GM18508 (cell line): Measurements from ENCODE around the gene RIN3.

Experiments used
- ATAC-seq: cut with Tn5 transposase; IDR thresholded peaks from one replicate; pipeline ENCODE4 v1.9.1; 2021; ENCODE audit warnings: moderate number of reproducible peaks; ENCODE audit not compliant: insufficient read depth, unreplicated experiment

RIN3 gene, protein sequence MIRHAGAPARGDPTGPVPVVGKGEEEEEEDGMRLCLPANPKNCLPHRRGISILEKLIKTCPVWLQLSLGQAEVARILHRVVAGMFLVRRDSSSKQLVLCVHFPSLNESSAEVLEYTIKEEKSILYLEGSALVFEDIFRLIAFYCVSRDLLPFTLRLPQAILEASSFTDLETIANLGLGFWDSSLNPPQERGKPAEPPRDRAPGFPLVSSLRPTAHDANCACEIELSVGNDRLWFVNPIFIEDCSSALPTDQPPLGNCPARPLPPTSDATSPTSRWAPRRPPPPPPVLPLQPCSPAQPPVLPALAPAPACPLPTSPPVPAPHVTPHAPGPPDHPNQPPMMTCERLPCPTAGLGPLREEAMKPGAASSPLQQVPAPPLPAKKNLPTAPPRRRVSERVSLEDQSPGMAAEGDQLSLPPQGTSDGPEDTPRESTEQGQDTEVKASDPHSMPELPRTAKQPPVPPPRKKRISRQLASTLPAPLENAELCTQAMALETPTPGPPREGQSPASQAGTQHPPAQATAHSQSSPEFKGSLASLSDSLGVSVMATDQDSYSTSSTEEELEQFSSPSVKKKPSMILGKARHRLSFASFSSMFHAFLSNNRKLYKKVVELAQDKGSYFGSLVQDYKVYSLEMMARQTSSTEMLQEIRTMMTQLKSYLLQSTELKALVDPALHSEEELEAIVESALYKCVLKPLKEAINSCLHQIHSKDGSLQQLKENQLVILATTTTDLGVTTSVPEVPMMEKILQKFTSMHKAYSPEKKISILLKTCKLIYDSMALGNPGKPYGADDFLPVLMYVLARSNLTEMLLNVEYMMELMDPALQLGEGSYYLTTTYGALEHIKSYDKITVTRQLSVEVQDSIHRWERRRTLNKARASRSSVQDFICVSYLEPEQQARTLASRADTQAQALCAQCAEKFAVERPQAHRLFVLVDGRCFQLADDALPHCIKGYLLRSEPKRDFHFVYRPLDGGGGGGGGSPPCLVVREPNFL

DNA sequence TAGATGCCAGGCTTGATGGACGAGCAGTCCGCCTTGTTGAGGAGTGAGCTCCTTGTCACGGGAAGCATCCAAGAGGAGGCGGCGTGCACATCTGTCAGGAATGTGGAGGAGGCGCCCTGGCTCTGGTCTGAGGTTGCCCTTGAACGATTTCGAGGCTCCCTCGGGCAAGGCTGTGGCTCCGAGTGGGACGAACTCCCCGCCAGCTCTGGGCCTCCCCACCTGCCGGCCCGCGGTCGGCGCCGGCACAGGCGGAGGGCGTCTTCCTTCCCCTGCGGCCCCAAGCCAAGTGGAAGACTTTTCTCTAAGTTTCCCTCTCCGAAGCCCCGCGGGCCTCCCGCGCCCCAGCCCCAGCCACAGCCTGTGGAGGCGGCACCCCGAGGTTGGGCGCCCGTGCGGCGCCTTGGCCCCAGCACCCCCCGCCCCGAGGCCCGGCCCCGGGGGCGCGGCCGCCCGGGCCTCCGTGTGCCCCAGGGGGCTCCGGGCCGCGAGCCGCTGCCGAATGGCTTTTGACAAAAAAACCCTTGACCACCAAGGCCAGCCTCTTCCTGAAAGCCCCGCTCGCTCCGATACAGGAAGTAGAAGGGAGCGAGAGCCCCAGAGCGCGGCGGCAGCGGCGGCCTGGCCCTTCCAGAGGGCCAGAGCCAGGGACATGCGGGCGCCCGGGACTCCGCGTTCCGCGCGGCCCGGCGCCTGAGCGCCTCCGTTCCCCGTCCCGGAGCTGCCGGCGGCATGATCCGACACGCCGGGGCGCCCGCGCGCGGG is at the start of gene RIN3:
TSS of gene RIN3 (plus strand) at position 578 of the 762 bp plus-strand sequence. CDS start at position 730, 152 bp downstream.
- ATAC-seq, result no peak

GRCh38 chr14:92464156-92464555 is 49.4 kb upstream of the RIN3 start:
- ATAC-seq, result no peak

- no peak for ATAC-seq
Observed at GRCh38 chr14:92464716-92465115, 48.9 kb upstream of the RIN3 start.

DNA sequence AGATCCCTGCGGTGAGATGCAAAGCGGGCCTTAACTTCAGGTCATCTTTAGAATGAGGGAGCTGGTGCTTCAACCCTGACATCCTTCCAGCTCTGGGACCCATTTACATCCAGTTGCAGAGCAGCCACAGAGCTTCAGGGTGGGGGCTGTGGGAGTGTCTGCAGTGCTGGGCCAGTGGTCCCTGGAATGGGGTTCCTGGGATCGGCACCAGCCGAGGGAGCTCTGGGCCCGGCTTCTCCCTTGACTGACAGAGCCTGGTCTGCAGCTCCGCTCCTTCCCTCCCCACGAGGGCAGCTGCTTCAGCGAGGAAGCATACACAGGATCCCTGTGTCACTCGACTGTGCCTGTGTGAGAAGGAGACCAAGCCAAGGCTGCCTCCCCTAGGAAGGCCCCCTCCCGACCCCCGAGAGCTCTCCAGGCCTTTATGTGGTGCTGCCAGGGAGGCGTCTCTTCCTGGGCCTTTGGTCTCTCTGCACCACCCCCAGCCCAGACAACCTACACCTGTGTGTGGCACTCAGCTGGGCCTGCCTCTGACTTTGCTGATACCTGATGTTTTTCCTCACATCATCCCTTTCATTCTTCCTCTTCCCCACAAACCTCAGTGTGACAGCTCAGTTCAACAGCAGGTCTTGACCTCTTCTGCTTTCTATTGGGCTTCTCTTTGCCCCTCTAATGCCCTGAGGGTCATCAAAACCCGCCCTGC is 48.1 kb upstream of the RIN3 start:
- no peak for ATAC-seq

DNA sequence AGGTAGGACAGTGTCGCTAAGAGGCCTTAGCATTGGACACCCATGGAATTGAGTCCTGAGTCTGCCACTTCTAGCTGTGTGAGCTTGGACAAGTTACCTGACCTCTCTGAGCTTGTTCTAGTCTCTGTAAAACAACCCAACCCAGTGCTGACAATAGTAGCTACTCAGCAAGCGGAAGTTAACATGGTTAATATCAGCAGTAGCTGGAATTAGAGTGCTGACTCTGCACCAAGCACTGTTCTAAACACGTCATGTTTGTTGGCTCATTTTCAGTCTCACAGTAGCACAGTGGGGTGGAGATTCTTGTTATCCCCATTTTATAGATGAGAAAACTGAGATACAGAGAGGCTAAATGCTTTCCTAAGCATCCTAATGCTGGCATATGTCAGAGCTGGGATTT is 47.5 kb upstream of the RIN3 start:
- no peak for ATAC-seq

- ATAC-seq, result no peak
Observed at GRCh38 chr14:92469515-92469914, 44.1 kb upstream of the RIN3 start.

- no peak for ATAC-seq
Observed at GRCh38 chr14:92470215-92470614, 43.4 kb upstream of the RIN3 start.

- ATAC-seq, result no peak
Observed at GRCh38 chr14:92470811-92471210, 42.8 kb upstream of the RIN3 start.

DNA sequence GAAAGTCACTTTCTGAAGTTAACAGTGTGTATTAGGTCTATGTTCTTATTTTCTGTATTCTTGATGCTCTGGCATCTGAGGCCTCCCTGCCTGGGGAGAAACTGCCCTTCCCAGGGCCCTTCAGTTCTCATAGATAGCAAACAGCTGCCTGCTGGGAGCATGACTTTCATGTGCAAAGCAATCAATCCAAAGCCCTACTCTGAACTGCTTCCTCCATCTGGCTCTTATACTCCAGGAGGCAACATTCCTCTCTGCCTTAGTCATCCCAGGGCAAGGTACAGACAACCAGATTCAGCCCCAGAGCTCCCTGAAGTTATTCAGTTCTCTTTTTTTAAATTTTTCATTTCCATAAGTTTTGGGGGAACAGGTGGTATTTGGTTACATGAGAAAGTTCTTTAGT is 41.7 kb upstream of the RIN3 start:
- ATAC-seq, result no peak

DNA sequence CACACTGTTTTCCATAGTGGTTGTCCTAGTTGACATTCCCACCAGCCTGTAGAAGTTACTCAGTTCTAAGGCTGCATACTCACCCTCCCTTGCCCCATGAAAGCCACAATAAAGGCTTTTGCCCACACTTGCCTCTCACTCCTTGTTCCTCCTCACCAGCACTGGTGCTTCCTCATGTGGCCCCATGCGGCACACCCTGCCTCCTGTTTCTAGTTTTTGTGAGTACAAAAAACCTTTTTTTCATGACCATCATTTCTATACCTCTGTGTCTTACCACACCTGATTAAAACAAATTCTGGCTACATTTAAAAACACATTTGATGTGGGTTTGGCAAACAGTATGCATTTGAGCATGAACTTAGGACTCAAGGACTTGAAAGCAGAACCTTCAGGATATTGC is 40.7 kb upstream of the RIN3 start:
- ATAC-seq, result no peak

GRCh38 chr14:92473261-92473968 is 40.2 kb upstream of the RIN3 start:
- ATAC-seq, result no peak

- no peak for ATAC-seq
Observed at GRCh38 chr14:92473969-92474535, 39.5 kb upstream of the RIN3 start.

DNA sequence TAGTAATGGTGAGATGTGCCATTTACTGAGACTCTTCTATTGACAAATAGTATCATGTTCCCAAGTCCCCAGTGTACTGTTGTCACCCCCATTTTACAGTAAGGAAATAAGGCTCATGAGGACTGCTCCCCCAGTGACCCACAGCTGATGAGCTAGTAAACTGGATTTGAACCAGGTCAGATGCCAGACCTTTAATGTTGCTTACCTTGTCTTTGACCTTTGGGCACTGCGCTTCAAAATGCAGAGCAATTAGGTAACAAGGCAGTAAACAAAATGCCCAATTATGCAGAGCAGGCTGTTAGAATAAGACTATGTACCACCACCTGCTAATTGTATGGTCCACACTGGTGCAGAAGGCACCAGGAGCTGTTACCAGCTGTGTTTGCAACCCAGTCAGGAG is 38.5 kb upstream of the RIN3 start:
- no peak for ATAC-seq

DNA sequence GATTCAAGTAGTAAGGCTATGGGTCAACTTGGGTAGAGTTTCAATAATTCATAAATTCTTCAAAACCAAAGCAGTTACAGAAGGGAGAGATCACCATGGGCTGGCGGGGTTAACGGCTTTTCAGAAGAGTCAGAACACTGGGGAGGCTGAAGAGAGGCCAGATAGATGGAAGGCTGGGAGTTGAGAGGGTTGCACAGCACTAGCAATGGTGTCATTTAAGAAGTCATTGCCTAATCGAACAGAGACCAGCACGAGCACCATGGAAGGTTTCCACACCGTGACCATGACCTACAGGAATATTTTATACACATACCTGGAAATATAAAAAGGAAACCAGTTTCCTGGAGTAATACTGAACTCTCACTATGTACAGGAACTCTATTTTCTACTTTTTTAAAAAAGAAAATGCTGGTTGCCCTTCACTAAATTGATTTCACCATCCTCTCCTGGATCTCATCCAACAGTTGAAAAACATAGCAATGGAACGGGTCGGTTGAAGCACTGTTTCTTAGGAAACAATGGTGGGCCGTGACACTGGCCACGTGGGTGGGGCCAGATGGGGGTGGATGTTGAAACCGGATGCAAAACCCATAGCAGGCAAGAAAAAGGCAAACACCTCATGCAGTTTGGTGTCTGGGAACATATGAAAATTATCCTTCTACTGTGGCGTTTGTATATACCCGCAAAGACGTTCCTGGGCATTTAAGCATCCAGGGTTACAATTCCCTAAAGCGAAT is 38.0 kb upstream of the RIN3 start:
- ATAC-seq, result no peak

DNA sequence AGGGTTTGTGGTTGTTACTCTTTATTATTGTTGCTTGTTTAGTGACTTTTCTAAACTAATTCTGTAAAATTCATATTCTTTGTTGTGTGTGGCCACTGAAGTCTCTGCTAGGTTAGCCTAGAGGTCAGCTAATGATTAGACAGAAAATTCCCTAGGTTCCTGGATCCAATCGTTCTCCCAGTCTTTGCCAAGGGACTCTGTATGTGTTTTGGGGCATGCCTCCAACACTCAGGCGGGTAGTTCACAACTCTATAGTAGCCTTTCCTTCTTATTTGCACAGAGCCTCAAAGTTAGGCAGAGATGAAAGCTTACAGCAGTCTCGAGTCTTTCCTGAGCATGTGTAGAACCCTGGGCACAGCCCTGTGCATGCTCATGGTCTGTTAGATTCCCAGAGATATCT is 32.7 kb upstream of the RIN3 start:
- no peak for ATAC-seq

DNA sequence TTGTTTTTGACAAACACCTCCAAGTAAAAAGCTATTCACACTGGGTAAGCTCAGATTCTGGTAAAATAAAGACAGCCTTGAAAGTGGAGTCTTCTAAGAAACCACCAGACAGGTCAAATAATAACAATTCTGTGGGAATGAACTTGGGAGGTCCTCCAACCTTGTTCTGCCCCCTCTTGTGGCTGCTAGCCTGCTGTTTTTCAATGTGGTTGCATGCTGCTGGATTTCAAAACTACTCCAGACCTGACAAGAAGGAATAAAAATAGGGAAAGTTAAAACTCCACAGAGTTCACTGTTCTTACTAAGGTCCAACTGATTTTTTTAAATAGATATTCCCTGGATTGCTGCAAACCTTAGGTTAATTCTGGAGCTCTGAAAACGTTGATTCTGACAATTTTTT is 32.2 kb upstream of the RIN3 start:
- no peak for ATAC-seq

- no peak for ATAC-seq
Observed at GRCh38 chr14:92481811-92482555, 31.6 kb upstream of the RIN3 start.
